Fibroblast of skin of right quadriceps (primary cell): ENCODE results near the gene NOL9.
A peak's percentile ranks its signal among the peaks of the same experiment; 100 is the strongest.
"Not testable (repeated sequence)": the region's sequence is repeated elsewhere in the genome, so short reads cannot be mapped to it uniquely, and the experiment has no call there.

Experiments used
- DNase-seq: peaks from one replicate; pipeline ENCODE4 v3.0.0-alpha.2; 2013

The NOL9 gene

DNA sequence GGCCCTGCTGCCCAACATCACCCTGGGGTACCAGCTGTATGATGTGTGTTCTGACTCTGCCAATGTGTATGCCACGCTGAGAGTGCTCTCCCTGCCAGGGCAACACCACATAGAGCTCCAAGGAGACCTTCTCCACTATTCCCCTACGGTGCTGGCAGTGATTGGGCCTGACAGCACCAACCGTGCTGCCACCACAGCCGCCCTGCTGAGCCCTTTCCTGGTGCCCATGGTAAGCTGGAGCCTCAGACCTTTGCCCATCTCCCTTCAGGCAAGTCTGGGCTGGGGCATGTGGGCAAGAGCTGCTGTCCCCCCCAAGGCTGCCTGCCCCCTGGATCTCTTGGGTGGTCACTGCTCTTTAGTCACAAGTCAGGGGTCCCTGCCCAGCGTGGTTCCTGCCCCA, 16.7 kb upstream of the NOL9 start:
- DNase-seq, result no peak

- DNase-seq, result no peak
Measured at GRCh38 chr1:6570100-6570499, 15.8 kb upstream of the NOL9 start.

DNA sequence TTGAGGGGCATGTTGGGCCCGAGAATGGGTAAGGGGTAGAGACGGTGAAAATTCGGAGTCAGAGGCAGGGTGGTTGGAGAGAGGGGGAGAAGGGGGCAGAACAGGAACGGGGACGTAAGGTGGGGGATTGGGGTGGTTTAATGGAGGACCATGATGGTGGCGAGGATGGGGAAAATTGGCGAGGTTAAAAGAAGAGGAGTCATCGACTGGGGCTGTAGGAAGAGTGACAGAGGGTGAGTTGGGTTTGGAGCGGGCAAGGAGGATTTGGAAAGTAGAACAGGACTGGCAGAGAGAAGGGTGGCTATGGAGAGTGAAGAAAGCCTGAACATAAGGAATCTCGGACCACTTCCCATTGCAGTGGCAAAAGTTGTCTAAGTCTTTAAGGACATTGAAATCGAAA, 14.7 kb upstream of the NOL9 start:
- DNase-seq, result no peak

DNA sequence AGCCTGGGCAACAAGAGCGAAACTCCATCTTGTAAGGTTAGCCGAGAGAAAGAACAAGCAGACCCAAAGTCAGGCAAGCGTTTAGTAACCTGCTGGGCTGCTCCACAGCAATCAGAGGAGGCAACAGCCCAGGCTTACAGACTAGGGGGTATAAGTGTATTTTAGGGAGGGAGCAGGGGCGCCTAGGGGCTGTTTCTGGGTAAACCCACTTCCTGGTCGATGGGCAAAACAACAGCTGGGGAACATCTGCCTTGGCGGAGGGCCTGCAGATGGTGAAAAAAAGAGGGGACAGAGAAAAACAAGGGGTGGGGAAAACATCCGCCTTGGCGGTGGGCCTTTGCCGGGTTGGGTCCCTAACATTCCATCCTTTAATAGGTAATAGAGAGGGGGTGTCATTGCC, 6.0 kb upstream of the NOL9 start:
- no peak for DNase-seq

DNA sequence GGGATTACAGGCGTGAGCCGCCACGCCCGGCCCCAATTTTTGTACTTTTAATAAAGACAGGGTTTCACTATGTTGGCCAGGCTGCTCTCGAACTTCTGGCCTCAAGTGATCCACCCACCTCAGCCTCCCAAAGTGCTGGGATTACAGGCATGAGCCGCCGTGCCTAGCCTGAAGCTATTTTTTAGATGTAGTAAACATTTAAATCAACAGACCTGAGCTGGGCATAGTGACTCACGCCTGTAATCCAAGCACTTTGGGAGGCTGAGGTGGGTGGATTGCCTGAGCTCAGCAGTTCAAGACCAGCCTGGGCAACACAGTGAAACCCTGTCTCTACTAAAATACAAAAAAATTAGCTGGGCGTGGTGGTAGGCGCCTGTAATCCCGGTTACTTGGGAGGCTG, 4.8 kb upstream of the NOL9 start:
- not testable (repeated sequence) for DNase-seq

DNA sequence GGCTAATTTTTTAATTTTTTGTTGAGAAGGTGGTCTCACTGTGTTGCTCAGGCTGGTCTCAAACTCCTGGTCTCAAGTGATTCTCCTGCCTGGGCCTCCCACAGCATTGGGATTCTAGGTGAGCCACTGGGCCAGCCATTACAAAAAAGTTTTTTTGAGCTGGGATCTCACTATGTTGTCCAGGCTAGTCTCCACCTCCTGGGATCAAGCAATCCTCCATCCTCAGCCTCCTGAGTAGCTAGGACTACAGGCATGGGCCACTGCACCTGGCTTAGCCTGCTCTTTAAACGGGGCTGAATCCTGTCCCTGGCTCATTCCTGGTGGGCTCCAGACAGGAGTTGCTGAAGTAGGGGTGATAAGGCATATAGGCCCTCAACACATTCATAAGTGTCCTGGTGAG, 3.3 kb upstream of the NOL9 start:
- DNase-seq, result no peak

DNA sequence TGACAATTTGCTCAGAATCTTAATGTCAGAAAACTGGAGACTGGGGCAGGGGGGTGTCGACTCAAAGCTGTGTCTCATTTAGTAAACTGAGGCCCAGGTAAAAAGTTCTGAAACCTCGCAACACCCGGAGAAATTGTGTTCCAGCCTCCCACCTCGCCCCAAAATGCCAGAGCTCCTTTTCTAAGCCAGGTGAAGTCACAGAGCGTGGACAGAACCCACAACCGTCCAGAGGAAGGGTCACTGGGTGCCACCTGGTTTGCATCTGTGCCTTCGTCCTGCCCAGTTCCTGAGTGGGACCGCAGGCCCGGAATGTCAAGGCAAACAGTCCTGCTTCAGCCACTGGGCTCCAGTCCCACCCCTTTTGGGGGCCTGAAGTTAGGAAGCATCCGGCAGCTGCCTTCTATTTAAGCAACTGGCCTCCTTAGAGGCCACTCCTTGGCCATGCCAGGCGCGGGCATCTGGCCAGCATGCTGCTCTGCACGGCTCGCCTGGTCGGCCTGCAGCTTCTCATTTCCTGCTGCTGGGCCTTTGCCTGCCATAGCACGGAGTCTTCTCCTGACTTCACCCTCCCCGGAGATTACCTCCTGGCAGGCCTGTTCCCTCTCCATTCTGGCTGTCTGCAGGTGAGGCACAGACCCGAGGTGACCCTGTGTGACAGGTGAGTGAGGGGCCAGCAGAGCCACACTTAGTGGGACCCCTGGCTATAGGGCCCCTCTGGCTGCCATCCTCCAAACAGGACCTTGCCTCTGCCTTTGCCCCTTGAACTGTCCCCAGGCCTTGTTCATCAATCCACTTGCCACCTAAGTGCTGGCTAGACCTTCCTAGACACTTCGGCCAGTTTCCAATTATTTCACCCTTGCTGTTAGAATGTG, 830 bp upstream of the NOL9 start, which contains the start of gene TAS1R1:
Gene TAS1R1 (plus strand): TSS at position 401 of the 872 bp plus-strand sequence. CDS start 67 bp downstream, at position 468.
- DNase-seq, result no peak

DNA sequence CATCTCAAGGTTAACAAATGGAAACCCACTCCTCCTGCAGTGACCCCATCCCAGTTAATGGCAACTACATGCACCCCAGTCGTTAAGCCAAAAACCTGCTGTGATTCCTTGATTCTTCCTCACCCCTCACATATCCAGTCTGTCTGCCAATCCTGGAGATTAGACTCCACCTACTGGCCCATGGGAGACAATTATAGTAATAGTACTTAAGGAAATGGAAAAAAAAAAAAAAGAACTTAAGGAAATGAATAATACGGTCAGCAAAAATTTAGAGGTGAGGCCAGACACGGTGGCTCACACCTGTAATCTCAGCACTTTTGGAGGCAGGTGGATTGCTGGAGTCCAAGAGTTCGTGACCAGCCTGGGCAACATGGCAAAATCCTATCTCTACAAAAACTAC, 7.0 kb downstream of the NOL9 start:
- DNase-seq, result no peak

DNA sequence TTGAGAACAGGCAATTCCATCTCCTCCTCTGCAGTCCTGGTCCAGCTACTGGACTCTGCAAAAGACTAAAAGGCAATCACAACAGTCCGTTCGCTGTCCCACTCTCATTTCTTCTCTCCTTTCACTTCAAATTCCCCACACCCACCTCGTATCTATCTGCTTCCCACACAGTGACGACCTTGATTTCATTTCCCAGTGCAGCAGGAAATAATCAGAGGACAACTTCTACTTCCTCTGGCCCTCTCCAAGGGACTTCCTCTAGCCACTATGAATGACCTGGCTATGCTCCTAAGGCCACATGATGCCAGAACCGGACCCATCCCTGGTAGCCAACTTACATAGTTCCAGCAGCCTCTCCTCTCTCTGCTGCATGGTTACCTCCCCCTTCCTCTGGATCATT, 8.0 kb downstream of the NOL9 start:
- no peak for DNase-seq

DNA sequence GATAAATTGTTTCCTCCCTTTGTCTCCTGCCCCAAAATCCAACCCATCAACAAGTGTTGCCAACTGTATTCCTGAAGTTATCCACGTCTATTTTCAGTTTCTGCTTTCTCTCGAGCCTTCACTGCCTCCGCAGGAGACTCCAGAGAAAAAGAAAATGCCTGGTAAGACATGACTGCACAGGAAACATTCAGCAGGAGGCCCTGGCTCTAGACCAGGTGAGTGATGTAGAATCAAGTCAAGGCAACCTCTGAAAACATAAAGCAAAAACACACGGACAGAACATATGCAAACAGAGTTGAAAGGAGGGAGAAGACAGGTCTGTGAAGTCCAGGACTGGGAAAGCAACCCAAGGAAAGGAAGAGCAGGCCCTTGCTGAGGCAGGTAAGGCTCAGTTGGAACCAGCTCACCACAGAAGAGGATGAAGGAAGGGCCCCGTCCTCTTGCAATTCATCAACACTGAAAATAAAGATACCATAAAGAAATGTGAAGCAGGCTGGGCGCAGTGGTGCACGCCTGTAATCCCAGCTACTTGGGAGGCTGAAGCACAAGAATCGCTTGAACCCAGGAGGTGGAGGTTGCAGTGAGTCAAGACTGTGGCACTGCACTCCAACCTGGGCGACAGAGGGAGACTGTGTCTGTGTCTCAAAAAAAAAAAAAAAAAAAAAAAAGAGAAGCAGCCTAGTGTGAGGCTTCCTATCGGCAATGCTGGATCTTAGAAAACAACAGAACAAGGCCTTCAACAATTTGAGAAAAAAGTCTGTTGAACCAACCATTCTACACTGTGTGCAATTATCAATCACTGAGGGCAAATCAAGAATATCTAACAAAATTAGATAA, 8.8 kb downstream of the NOL9 start:
- DNase-seq, result no peak

GRCh38 chr1:6544831-6545230, 9.5 kb downstream of the NOL9 start:
- peak; percentile 67 for DNase-seq

- peak; percentile 40 for DNase-seq
Measured at GRCh38 chr1:6538956-6539355, 15.4 kb downstream of the NOL9 start.

DNA sequence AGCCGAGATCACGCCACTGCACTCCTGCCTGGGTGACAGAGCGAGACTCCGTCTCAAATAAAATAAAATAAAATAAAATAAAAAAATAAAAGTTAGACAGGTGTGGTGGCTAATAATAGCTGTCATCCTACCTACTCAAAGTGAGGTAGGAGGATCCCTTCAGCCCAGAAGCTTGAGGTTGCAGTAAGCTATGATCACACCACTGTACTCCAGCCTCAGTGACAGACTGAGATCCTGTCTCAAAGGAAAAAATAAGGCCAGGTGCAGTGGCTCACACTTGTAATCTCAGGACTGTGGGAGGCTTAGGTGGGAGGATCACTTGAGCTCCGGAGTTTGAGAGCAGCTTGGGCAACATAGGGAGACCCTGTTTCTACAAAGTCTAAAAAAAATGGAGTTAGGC, 18.0 kb downstream of the NOL9 start:
- DNase-seq, result no peak

- no peak for DNase-seq
Measured at GRCh38 chr1:6535214-6535613, 19.1 kb downstream of the NOL9 start.

- DNase-seq, result no peak
Measured at GRCh38 chr1:6534248-6534822, 20.0 kb downstream of the NOL9 start.

- DNase-seq, result no peak
Measured at GRCh38 chr1:6531996-6532395, 22.3 kb downstream of the NOL9 start.

DNA sequence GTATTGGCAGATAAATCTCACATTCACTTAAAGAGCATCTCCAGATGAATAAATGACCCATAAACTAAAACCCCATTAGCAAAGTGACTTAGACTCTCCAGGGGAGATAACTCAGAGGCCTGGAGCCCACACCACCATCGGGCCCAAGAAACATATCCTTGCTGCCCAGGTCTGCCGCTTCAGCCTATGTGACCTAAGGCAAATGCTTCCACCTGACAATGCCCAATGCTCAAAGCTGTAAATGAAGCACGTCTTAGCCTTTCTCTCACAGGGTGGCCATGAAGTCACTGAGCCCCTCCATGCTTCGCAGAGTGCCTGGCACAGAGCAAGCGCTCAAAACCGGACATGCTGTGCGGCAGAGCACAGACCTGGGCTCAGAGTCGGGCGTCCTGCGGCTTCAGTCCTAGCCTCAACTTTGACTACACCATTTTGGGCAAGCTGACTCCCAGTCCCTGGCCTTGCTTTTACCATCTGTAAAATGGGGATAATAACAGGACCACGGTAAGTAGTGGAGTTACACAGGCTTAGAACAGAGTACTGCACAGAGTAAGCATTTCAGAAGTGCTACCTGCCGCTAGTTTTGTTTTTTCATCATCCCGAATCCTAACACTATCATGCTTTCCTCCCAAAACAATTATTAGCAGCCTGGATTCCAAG, 23.7 kb downstream of the NOL9 start:
- DNase-seq, result no peak

GRCh38 chr1:6528492-6528891, 25.8 kb downstream of the NOL9 start:
- no peak for DNase-seq

DNA sequence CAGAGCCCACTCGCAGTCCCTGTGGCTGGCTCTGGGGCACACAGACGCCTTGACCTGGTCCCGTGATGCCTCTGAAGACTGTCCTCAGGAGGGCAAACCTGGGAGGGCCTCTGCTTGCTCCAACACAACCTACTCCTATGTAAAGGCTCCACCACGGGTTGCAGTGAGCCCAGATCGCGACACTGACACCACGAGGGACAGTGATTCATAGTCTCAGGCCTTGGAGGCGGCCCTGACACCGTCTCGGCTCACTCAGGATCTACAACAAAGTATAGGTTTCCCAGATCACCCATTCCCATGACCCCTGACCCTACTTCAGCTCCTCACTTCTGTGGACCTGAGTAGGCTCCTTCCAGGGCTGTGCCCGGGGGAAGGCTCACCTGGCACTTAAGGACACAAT, 28.0 kb downstream of the NOL9 start:
- no peak for DNase-seq

- peak; percentile 20 for DNase-seq
Measured at GRCh38 chr1:6523566-6523965, 30.7 kb downstream of the NOL9 start.

GRCh38 chr1:6521536-6521935, 32.8 kb downstream of the NOL9 start:
- no peak for DNase-seq

DNA sequence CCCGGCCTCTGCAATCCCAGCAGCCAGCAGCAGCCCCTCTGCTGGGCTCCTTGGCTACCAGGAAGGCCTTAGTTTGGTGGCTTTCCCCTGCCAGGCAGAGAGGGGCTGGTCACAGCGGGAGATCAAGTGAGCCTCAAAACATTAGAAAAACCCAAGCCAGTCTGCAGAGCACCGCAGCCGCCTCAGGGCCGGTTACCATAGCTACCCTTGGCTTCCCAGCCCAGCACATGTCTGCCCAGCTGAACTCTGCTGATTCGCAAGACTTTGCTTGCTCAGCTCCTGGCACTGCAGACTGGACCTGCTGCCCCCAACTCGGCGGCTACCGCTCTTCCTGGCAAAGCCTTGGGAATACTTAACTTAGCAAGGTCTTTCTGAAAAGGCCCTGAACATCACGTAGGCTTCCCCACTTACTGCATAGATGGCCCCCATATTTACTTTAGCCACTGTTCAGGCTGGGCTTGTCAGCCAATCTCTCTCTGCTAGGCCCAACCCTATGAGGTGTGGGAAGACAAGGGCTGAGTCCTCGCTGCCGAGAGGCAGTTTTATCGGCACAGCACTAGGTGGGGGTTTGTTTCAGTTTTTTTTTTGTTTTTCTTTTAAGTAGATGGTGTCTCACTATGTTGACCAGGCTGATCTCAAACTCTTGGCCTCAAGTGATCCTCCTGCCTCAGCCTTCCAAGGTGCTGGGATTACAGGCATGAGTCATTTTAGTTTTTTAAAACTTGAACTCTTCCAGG, 34.2 kb downstream of the NOL9 start:
- DNase-seq, result peak; percentile 59
